Mesenteric fat pad (tissue), 1 donor: Measurements from ENCODE around the gene RNF114. TPM values are rescaled to one million over a fixed set of nuclear protein-coding genes. Genes with fewer than 3 reads are reported as not detected.
"Not testable (repeated sequence)": the region's sequence is repeated elsewhere in the genome, so short reads cannot be mapped to it uniquely, and the experiment has no call there.

ENCODE experiments used
- DNase-seq: peaks from one replicate; pipeline ENCODE4 v3.0.0-alpha.2; 2020; ENCODE audit warnings: low spot score
- total RNA-seq: library from RNA; stranded (reverse); fragmentation: NEBNext Ultra II Directional; extraction: Animal tissue kit (Norgen Biotek cat#: 25700); gene quantifications from one replicate; pipeline ENCODE4 v1.2.1, GENCODE V29; 2021
- donor health status: DM: yes; HTN: yes; CAD: no.

The RNF114 gene
- total RNA-seq, 1 donor from 2014 or later, result 59.9 TPM

DNA sequence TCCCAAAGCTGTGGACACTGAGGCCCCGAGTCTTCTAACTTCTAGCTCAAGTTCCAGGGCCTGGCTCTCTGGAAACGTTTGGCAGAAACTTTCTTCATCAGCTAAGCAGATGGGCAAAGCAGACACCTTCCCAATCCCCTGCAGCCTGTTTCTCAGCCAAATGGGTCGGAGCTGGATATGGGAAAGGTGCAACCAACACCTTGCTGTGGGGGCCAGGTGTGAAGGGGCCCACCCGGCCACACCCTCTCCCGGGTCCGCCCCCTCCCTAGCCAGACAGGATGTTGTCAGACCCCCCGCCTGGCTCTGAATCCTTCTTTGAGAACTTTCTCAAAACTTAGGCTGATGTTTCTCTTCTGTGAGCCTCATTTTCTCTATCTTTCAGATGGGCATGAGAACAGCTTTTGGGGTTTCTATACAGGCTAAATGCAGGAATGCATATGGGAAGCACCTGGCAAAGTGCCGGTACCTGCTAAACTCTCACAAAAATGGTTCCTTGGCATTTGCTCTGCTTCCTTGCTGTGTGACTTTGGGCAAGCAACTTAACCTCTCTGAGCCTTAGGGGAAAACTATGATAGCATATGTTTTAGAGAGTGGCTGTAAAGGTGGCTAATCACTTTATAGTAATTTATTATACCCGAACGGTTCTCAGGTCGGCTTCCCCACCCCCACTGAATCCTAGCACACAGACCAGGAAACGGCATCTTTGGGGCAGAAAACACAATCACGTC lies 48.4 kb downstream of the RNF114 start:
- DNase-seq, result no peak

GRCh38 chr20:49985157-49985556 lies 49.0 kb downstream of the RNF114 start:
- no peak for DNase-seq

GRCh38 chr20:49985617-49986016 lies 49.4 kb downstream of the RNF114 start:
- no peak for DNase-seq

DNA sequence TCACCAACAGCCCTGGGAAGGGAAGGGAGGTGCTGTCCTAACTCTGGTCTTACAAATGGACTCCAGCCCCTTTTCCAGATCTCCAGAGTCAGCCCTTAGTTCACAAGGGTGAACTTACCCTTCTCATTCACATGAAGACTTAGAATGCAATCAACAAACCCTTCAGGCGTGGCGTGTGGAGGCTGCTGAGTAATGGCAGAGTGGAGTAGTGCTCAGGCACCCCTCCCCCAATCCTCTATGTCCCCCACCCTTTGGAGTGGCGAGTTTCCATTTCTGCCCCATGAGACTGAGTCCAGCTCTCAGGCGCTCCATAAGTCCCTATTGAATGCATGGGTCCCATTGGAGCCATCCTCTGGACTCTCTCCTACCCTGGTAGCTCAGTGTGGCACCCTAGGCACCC lies 49.9 kb downstream of the RNF114 start:
- DNase-seq, result no peak

GRCh38 chr20:49987015-49987867 lies 51.0 kb downstream of the RNF114 start:
- DNase-seq, result no peak

GRCh38 chr20:49987868-49988690 lies 51.9 kb downstream of the RNF114 start:
- DNase-seq, result no peak

DNA sequence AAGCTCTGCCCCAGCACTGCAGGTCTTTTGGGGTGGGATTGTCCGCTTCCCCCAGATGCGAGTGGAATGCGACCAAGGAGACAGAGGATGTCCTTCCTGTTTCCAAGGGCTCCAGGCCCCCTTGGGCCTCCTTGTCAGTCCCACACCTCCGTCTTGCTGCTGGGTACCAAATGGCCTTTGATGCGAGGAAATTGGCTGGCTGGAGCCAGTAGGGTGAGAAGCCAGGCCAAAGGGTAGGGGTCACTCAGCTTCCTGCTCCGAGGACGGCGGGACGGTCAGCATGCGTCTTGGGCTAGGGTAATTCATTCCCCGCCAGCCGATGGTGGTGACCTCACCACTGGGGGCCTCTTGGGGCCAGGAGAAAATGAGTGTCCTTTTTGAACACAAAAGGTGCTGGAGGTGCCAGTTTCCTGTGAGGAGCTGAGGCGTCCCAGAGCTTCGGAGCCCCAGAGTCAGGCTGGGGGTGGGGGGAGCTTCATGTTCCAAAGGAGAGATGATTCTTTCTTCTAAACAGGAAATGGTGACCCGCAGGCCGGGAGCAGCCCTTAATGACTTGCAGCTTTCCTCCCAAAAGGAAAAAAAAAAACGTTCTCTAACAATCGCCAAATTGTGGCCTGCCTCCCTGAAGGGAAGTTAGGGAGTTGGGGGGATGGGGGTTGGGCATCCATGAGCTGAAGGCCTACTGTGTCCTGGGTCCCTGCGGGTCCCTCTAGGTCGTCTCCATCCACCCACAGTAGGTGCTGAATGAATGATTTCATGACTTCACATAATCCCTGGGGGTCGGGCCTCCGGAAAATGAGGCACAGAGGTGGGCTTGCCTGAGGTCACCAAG lies 53.3 kb downstream of the RNF114 start:
- DNase-seq, result no peak

GRCh38 chr20:49990271-49990720 lies 54.1 kb downstream of the RNF114 start:
- DNase-seq, result no peak

DNA sequence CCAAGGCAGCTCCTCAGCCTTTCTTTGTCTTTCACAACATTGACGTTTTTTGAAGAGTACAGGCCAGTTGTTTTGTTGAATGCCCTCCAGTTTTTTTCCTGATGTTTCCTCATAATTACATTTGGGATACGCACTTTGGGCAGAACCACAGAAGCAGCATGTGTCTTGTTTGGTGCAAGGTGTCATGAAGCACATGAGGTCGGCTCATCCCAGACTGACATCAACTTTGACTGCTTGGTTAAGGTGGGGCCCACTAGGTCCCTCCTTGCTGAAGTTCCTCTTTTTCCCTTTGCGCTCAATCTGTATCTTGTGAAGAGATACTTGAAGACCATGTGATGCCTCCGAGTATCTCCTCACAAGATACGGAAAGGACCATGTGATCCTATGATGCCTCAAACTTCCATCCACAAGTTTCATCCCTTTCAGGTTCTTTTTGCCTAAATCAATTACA lies 57.1 kb downstream of the RNF114 start:
- no peak for DNase-seq

DNA sequence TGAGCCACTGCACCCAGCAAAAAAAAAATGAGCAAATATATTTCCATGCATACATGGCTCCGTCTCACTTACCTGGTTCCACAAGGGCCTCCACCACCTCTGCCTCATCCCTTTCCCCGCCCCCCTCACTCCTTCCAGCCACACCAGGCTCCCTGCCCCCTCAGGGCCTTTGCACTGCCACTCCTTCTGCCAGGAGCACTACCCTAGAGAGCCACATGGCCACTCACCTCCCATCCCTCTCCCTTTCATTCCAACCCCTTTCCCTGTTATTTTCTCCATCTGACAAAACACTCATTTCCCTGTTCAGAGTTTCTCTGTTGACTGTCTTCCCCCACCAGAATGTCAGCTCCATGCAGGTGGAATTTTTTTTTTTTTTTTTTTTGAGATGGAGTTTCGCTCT lies 59.4 kb downstream of the RNF114 start:
- no peak for DNase-seq

DNA sequence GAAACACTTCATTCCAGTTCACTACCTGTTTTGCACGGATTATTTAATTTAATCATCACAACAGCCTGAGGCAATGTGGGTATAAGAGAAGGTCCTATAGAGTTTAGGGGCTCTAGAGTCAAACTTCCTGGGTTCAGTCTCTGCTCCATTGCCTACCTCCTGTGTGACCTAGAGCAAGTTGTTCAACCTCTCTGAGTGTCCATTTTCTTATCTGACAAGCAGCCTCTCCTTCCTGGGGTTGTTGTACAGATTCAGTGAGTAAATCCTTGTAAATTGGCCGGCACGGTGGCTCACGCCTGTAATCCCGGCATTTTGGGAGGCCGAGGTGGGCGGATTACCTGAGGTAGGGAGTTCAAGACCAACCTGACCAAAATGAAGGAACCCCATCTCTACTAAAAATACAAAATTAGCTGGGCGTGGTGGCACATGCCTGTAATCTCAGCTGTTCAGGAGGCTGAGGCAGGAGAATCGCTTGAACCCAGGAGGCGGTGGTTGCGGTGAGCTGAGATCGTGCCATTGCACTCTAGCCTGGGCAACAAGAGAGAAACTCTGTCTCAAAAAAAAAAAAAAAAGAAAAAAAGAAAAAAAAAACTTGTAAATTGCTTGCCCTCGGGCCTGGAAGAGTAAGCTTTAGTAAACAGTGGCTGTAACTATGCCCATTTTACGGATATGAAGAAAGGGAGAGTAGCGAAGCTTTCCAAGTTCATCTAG lies 62.4 kb downstream of the RNF114 start:
- DNase-seq, result not testable (repeated sequence)

DNA sequence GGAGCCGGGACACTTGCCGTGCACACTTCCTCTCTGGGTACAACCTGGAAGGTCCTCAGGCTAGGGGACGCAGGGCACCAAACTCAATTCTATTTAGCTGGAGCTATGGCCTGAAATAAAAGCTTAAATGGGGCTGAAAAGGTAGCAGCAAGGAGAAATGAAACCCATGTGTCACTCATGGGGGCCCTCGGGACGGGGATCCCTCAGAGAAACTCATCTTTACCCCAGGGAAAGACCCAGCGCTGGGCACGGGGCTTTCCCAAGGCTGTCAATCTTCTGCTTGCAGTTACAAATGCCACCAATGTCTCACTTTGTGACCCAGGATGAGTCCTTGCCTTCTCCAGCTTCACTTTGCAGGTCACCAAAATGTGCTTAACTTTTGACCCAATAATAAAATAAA lies 63.1 kb downstream of the RNF114 start:
- no peak for DNase-seq

DNA sequence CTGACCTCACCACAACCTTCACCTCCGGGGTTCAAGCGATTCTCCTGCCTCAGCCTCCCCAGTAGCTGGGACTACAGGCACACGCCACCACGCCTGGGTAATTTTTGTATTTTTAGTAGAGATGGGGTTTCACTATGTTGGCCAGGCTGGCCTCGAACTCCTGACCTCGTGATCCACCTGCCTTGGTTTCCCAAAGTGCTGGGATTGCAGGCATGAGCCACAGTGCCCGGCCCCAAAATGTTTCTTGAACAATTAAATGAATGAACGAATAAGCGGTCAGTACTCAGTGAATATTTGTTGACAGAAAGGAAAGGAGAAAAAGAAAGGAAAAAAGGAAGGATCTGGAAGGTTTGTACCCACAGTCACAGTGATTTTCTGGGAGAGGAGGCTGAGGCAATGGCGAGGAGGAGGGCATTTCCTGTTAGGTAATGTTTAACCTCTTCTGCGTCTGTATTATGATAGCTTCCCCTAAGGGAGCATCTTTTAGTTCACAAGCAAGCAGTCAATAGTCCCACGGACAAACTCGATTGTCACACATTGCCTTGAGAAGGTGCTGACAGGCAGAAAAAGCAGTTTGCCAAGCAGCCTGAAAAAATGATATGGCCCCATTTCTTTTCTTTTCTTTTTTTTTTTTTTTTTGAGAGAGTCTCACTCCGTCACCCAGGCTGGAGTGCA lies 64.5 kb downstream of the RNF114 start:
- not testable (repeated sequence) for DNase-seq

DNA sequence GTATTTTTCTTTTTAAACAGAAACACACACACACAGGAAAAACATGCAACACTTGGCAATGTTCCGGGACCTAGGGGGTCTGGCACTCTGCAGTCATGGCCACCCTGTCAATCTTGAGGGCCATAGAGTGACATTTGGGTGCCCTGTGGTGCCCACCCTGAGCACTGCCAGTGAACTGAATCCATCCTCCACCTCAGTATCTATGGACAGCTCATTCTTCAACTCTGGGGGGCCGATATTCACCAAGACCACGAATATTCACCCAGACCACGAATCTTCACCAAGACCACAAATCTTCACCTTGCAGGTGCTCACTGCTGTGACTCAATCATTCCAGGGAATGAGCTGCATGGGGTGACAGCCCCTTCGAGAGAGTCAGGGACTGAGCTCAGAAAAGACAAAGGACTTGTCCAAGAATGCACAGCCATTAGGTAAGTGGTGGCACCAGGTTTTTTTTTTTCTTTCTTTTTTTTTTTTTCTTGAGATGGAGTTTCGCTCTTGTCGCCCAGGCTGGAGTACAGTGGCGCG lies 65.7 kb downstream of the RNF114 start:
- no peak for DNase-seq

GRCh38 chr20:50003253-50003656 lies 67.1 kb downstream of the RNF114 start:
- DNase-seq, result no peak
